Endothelial cell of umbilical vein (primary cell): ENCODE results near the gene PACS1. TPM values are rescaled to one million over a fixed set of nuclear protein-coding genes. Genes with fewer than 3 reads are reported as not detected.

ENCODE experiments used
- BruUV-seq: library from RNA; stranded (reverse); fragments of 400-500 nt; replicated peaks from 2 replicates; lab custom pipeline; 2021; lab: Mats Ljungman, UMichigan
- CTCF ChIA-PET: fragments of 300-600, 350-600 bp; sonication (Branson Sonifier 250); formaldehyde crosslinking; loops from one replicate; lab custom pipeline; 2021; ENCODE audit warnings: antibody characterized with exemption, inconsistent platforms; lab: Charles Lee
- POLR2A ChIA-PET: fragments of 300-600, 350-600 bp; sonication (Branson Sonifier 250); formaldehyde crosslinking; loops from one replicate; lab custom pipeline; 2021; ENCODE audit warnings: antibody characterized with exemption, inconsistent platforms; lab: Charles Lee
- DNase-seq: peaks from one replicate; pipeline ENCODE4 v3.0.0-alpha.2; 2011; ENCODE audit warnings: low read depth, low spot score
- FAIRE-seq: peaks from 2 replicates; lab custom pipeline; 2011; peaks lifted over from hg19 to GRCh38; lab: Jason Lieb, UNC
- H2AFZ ChIP-seq: 2 replicates; pipeline ENCODE4 v1.6.0; 2012; ENCODE audit warnings: low read depth, low read length, control low read depth, inconsistent platforms
- H3K27ac ChIP-seq: 2 replicates; pipeline ENCODE4 v1.5.1; 2011; ENCODE audit warnings: low read depth, mild to moderate bottlenecking, control low read depth, low read length, moderate library complexity; ENCODE audit not compliant: insufficient read depth
- H3K27me3 ChIP-seq, 2 experiments: 2 replicates each; pipeline versions ENCODE4 v1.6.0 to v1.6.1; 2011; ENCODE audit warnings: low read length in 2 of 2, mixed read lengths in 1 of 2; ENCODE audit not compliant: control insufficient read depth in 2 of 2, insufficient read depth in 2 of 2
- H3K36me3 ChIP-seq, 2 experiments: 2 replicates in 1 of 2; 3 replicates in 1 of 2; pipeline ENCODE4 v1.5.1; 2011; ENCODE audit warnings: low read length in 2 of 2, mild to moderate bottlenecking in 1 of 2, moderate library complexity in 1 of 2; ENCODE audit not compliant: control insufficient read depth in 2 of 2, insufficient read depth in 2 of 2; ENCODE audit errors: extremely low read depth in 1 of 2
- H3K4me1 ChIP-seq: 3 replicates; pipeline ENCODE4 v1.5.1; 2011; ENCODE audit warnings: mild to moderate bottlenecking, low read length; ENCODE audit not compliant: control insufficient read depth, insufficient read depth; ENCODE audit errors: extremely low read depth
- H3K4me2 ChIP-seq: 2 replicates; pipeline ENCODE4 v1.6.1; 2011; ENCODE audit warnings: low read length, control low read depth, mixed read lengths; ENCODE audit not compliant: insufficient read depth
- H3K4me3 ChIP-seq, 3 experiments: fragments of 200-600 bp in 1 of 3; sonication (generic), shearing (Covaris generic) in 1 of 3; replicated peaks in 1 of 3; 2 replicates each; pipeline ENCODE4 v1.5.1; 2011 to 2016; ENCODE audit warnings: control low read depth in 3 of 3, low read length in 3 of 3, mild to moderate bottlenecking in 2 of 3, inconsistent platforms in 1 of 3, low read depth in 1 of 3, moderate library complexity in 1 of 3; ENCODE audit not compliant: insufficient read depth in 1 of 3
- H3K79me2 ChIP-seq: 2 replicates; pipeline ENCODE4 v1.6.0; 2012; ENCODE audit warnings: low read length, inconsistent platforms; ENCODE audit not compliant: control insufficient read depth, insufficient read depth
- H3K9ac ChIP-seq: replicated peaks from 2 replicates; pipeline ENCODE3; 2011; ENCODE audit warnings: low read length, control low read depth; ENCODE audit not compliant: insufficient read depth; ENCODE audit errors: extremely low read depth
- H3K9me1 ChIP-seq: replicated peaks from 3 replicates; pipeline ENCODE4 v1.6.0; 2011; ENCODE audit warnings: mild to moderate bottlenecking, low read length; ENCODE audit not compliant: control insufficient read depth, insufficient read depth; ENCODE audit errors: extremely low read depth
- H3K9me3 ChIP-seq: replicated peaks from 2 replicates; pipeline ENCODE4 v1.5.1; 2012; ENCODE audit warnings: low read length, inconsistent platforms; ENCODE audit not compliant: control insufficient read depth, insufficient read depth
- H4K20me1 ChIP-seq: replicated peaks from 2 replicates; pipeline ENCODE3; 2011; ENCODE audit warnings: mild to moderate bottlenecking, low read length; ENCODE audit not compliant: control insufficient read depth, insufficient read depth; ENCODE audit errors: extremely low read depth
- EZH2 ChIP-seq: IDR thresholded peaks from 2 replicates; pipeline ENCODE4 v1.6.1; 2012; ENCODE audit warnings: borderline replicate concordance, low read depth, mild to moderate bottlenecking, moderate library complexity, low read length, inconsistent platforms; ENCODE audit not compliant: severe bottlenecking
- FOS ChIP-seq: IDR thresholded peaks from 2 replicates; pipeline ENCODE4 v1.6.1; 2011; ENCODE audit warnings: mild to moderate bottlenecking, low read length, moderate library complexity, borderline replicate concordance; ENCODE audit not compliant: insufficient read depth
- JUN ChIP-seq: IDR thresholded peaks from 2 replicates; pipeline ENCODE4 v1.6.1; 2011; ENCODE audit warnings: borderline replicate concordance, low read depth; ENCODE audit not compliant: insufficient read length, insufficient read depth
- MYC ChIP-seq: IDR thresholded peaks from one replicate; pipeline ENCODE4 v1.6.1; 2011; ENCODE audit warnings: mild to moderate bottlenecking, low read depth, low read length
- POLR2AphosphoS5 ChIP-seq: IDR thresholded peaks from 2 replicates; pipeline ENCODE4 v1.6.1; 2012; ENCODE audit warnings: low read depth, mild to moderate bottlenecking, control low read depth, low read length, moderate library complexity; ENCODE audit not compliant: insufficient read depth
- dilution Hi-C: fragments of 300-500 bp; cut with MboI; formaldehyde crosslinking; loops from one replicate; pipeline ENCODE4 v1.15.0; 2019; ENCODE audit warnings: low sequenced_read_pairs; ENCODE audit not compliant: extremely low pct_ligation_motif_present
- intact Hi-C: fragments of 100-400 bp; cut with micrococcal nuclease; formaldehyde crosslinking; loops from one replicate; pipeline ENCODE4 v1.10.0; 2022
- polyA plus RNA-seq, 4 experiments: library from polyadenylated mRNA; depleted of rRNA in 3 of 4; stranded (reverse) in 3 of 4; unstranded in 1 of 4; fragments of >200 nt; gene quantifications; 2 replicates each; pipeline versions ENCODE4 v1.2.1 to v1.2.3, GENCODE V29; 2011 to 2012; ENCODE audit warnings: missing spikeins in 1 of 4
- total RNA-seq: library from RNA; stranded (reverse); gene quantifications from 2 replicates; pipeline ENCODE4 v1.2.3, GENCODE V29; 2021
- TF ChIP-seq, protein P1 (sequence below), 2 donors: IDR thresholded peaks; 1 replicate in 1 of 2; 2 replicates in 1 of 2; pipeline ENCODE4 v1.5.1; 2011; ENCODE audit warnings: low read length in 2 of 2, mild to moderate bottlenecking in 2 of 2, moderate library complexity in 2 of 2, control low read depth in 1 of 2, inconsistent platforms in 1 of 2, low read depth in 1 of 2; ENCODE audit not compliant: insufficient read depth in 1 of 2; ENCODE audit errors: extremely low read depth in 1 of 2
- TF ChIP-seq, protein P2 (sequence below): IDR thresholded peaks from 2 replicates; pipeline ENCODE4 v1.6.1; 2011; ENCODE audit not compliant: insufficient read depth, insufficient read length

PACS1 gene
- total and polyA plus RNA-seq, 2 donors (not counting 3 experiments of a cell fraction or from before 2014, with no cell fraction given): 26.4 to 64.4 TPM

- intact Hi-C loops (loop anchor here (1.0 to 2.0 kb wide), 3 partner anchors 36 to 60 kb away; partner anchors contain the start of gene RAB1B), dilution Hi-C loops (no loop called here)
- FAIRE-seq: peak; percentile 94
- no peaks in the 10 kb centered on the region for H4K20me1 ChIP-seq
- no peak overlapping the region for H3K4me2 ChIP-seq
- H3K27ac ChIP-seq: no peak overlapping the region
- H3K9me3 ChIP-seq: no peaks in the 10 kb centered on the region
- H2AFZ ChIP-seq: no peak overlapping the region
- no peaks in the 10 kb centered on the region for H3K4me1 ChIP-seq
- H3K36me3 ChIP-seq: peaks cover 4 to 24% of the 10 kb centered on the region in 2 experiments
- no peak overlapping the region for H3K9ac ChIP-seq
- DNase-seq: peak; percentile 88
- TF ChIP-seq FOS (no peak), MYC (no peak), JUN (no peak), POLR2AphosphoS5 (peak; percentile 51), EZH2 (no peak)
- TF ChIP-seq, protein P1, sequence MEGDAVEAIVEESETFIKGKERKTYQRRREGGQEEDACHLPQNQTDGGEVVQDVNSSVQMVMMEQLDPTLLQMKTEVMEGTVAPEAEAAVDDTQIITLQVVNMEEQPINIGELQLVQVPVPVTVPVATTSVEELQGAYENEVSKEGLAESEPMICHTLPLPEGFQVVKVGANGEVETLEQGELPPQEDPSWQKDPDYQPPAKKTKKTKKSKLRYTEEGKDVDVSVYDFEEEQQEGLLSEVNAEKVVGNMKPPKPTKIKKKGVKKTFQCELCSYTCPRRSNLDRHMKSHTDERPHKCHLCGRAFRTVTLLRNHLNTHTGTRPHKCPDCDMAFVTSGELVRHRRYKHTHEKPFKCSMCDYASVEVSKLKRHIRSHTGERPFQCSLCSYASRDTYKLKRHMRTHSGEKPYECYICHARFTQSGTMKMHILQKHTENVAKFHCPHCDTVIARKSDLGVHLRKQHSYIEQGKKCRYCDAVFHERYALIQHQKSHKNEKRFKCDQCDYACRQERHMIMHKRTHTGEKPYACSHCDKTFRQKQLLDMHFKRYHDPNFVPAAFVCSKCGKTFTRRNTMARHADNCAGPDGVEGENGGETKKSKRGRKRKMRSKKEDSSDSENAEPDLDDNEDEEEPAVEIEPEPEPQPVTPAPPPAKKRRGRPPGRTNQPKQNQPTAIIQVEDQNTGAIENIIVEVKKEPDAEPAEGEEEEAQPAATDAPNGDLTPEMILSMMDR (IDR thresholded peaks at IDR 0.05; ENCODE audit: extremely low read depth in 1 of 2, insufficient read depth in 1 of 2, low read depth in 1 of 2, low read length in 2 of 2): peak; percentile 99 to 100
- TF ChIP-seq, protein P2, sequence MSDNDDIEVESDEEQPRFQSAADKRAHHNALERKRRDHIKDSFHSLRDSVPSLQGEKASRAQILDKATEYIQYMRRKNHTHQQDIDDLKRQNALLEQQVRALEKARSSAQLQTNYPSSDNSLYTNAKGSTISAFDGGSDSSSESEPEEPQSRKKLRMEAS: peak; percentile 93
- ChIA-PET POLR2A (no interaction called here), CTCF (interaction anchor here (0.6 to 2.4 kb wide), 24 partner anchors 9 to 152 kb away, joined by 3 to 25 read pairs (median 4); partner anchors contain the start of genes RAB1B, TMEM151A and YIF1A)
- H3K79me2 ChIP-seq: no peaks in the 10 kb centered on the region
- no peaks in the 10 kb centered on the region for H3K9me1 ChIP-seq
- no TSS peak for BruUV-seq
- H3K27me3 ChIP-seq: no peaks in the 10 kb centered on the region
- H3K4me3 ChIP-seq: no peak overlapping the region
These were observed 152.5 kb downstream of the PACS1 start for GRCh38 chr11:66222358-66223149.
